ENCODE data around the gene LRRC37B. TPM values are rescaled to one million over a fixed set of nuclear protein-coding genes. Genes with fewer than 3 reads are reported as not detected.

The LRRC37B gene
- total RNA-seq, 1 experiment from 2014 or later, result 8.8 TPM

- ChIA-PET CTCF (interaction anchor here (0.6 to 1.6 kb wide), 6 partner anchors 9 to 131 kb away, joined by 3 to 12 read pairs (median 4); no protein-coding TSS in a partner anchor), POLR2A (interaction anchor here (1.1 kb wide), 1 partner anchor 9 kb away, joined by 3 read pairs; no protein-coding TSS in a partner anchor), RAD21 (ENCODE audit: low non-redundant PET in 1 of 2, low total read pairs in 2 of 2, uncharacterized antibody in 2 of 2, unreplicated experiment in 2 of 2) (no interaction called here)
- Histone ChIP-seq H3K79me2 (ENCODE audit: insufficient read depth, low read length) (peaks cover 23% of the 10 kb centered on the region), H4K20me1 (ENCODE audit: insufficient read depth) (no peaks in the 10 kb centered on the region; the same call in 1 of the 2 replicates), H3K4me1 (ENCODE audit: control insufficient read depth in 1 of 2, insufficient read depth in 2 of 2, low read length in 2 of 2) (peaks cover 4 to 19% of the 10 kb centered on the region in 2 experiments), H3K9me2 (ENCODE audit: insufficient read depth) (no peaks in the 10 kb centered on the region), H3K36me3 (ENCODE audit: control insufficient read depth in 1 of 2, insufficient read depth in 2 of 2, low read length in 2 of 2) (no peaks in the 10 kb centered on the region), H3K27ac (ENCODE audit: low read depth, low read length) (peak overlapping the region; percentile 63; the same call in 1 of the 2 replicates), H3K9me3 (ENCODE audit: control insufficient read depth in 1 of 2, insufficient read depth in 1 of 2, low read depth in 1 of 2, low read length in 2 of 2) (no peaks in the 10 kb centered on the region), H2AFZ (ENCODE audit: low read depth, low read length, poor library complexity, severe bottlenecking) (no peak overlapping the region), H3K9ac (ENCODE audit: low read length) (peak overlapping the region; percentile 65), H3K4me3 (replicated peaks in 1 of 2; ENCODE audit: low read depth in 1 of 2, low read length in 2 of 2) (peak overlapping the region; percentile 74), H3K4me2 (ENCODE audit: low read length) (peak overlapping the region; percentile 97), H3K27me3 (ENCODE audit: insufficient read depth, low read length) (no peaks in the 10 kb centered on the region)
- ATAC-seq, result peak; percentile 74
- no peak for DNase-seq (ENCODE audit: low read depth, low spot score)
- intact Hi-C loops (cut with micrococcal nuclease), result no loop called here
- BruUV-seq (replicated peaks), result no TSS peak
- no peak for TF ChIP-seq ZBTB33 (IDR thresholded peaks at IDR 0.05; ENCODE audit: extremely low read depth, insufficient replicate concordance, low read length)
- peak; percentile 70 for TF ChIP-seq ZFX (IDR thresholded peaks at IDR 0.05)
Observed at GRCh38 chr17:32007463-32008298, 498 bp downstream of the LRRC37B start.

- ChIA-PET CTCF (no interaction called here), POLR2A (no interaction called here), RAD21 (ENCODE audit: low non-redundant PET in 1 of 2, low total read pairs in 2 of 2, uncharacterized antibody in 2 of 2, unreplicated experiment in 2 of 2) (no interaction called here)
- H2AFZ ChIP-seq (ENCODE audit: low read depth, low read length, poor library complexity, severe bottlenecking), result no peak overlapping the region
- no peak for ATAC-seq
- no peak for TF ChIP-seq JUND (IDR thresholded peaks at IDR 0.05)
- TF ChIP-seq ATF3 (IDR thresholded peaks at IDR 0.05), result no peak
- no peak for TF ChIP-seq MAX (IDR thresholded peaks at IDR 0.05)
- BruUV-seq (replicated peaks), result no TSS peak
- no peaks in the 10 kb centered on the region for H3K9me3 ChIP-seq (ENCODE audit: control insufficient read depth in 1 of 2, insufficient read depth in 1 of 2, low read depth in 1 of 2, low read length in 2 of 2)
- no peak overlapping the region for H3K27ac ChIP-seq (ENCODE audit: low read depth, low read length)
- H3K36me3 ChIP-seq (ENCODE audit: control insufficient read depth in 1 of 2, insufficient read depth in 2 of 2, low read length in 2 of 2), result no peaks in the 10 kb centered on the region
- DNase-seq (ENCODE audit: low read depth, low spot score), result no peak
- H4K20me1 ChIP-seq (ENCODE audit: insufficient read depth), result no peaks in the 10 kb centered on the region; the same call in 1 of the 2 replicates
- H3K27me3 ChIP-seq (ENCODE audit: insufficient read depth, low read length), result no peaks in the 10 kb centered on the region
- H3K9me2 ChIP-seq (ENCODE audit: insufficient read depth), result no peaks in the 10 kb centered on the region
- peaks cover 23% of the 10 kb centered on the region for H3K79me2 ChIP-seq (ENCODE audit: insufficient read depth, low read length)
- no peak overlapping the region for H3K4me3 ChIP-seq (replicated peaks in 1 of 2; ENCODE audit: low read depth in 1 of 2, low read length in 2 of 2)
- no peak overlapping the region for H3K9ac ChIP-seq (ENCODE audit: low read length)
- H3K4me1 ChIP-seq (ENCODE audit: control insufficient read depth in 1 of 2, insufficient read depth in 2 of 2, low read length in 2 of 2), result peaks cover 4 to 19% of the 10 kb centered on the region in 2 experiments
- no peak overlapping the region for H3K4me2 ChIP-seq (ENCODE audit: low read length)
- intact Hi-C loops (cut with micrococcal nuclease), result no loop called here
Observed at GRCh38 chr17:32009262-32009542, 2.0 kb downstream of the LRRC37B start.

All from HCT116 (cell line).